Stimulated activated memory B cell treated with anti-CD40 and anti-IgM and Interleukin-4, amounts not matched to agents 10 μg/mL and 1 μg/mL and 100 μg/mL, for 72 hours (primary cell): Measurements from ENCODE around the gene SPPL2B.
"Not testable (repeated sequence)": the region's sequence is repeated elsewhere in the genome, so short reads cannot be mapped to it uniquely, and the experiment has no call there.

Experiments used
- ATAC-seq: fragments of 150-1000 bp; cut with Tn5 transposase; 2 replicates; pipeline ENCODE4 v1.10.0; 2021
- H3K27ac Mint-ChIP-seq: one replicate; pipeline ENCODE4 v1.8.0; 2022; ENCODE audit warnings: mild to moderate bottlenecking, mixed read lengths
- H3K27me3 Mint-ChIP-seq: one replicate; pipeline ENCODE4 v1.8.0; 2022; ENCODE audit warnings: mixed read lengths
- H3K36me3 Mint-ChIP-seq: one replicate; pipeline ENCODE4 v1.8.0; 2022; ENCODE audit warnings: mixed read lengths
- H3K4me1 Mint-ChIP-seq: one replicate; pipeline ENCODE4 v1.8.0; 2022; ENCODE audit warnings: mixed read lengths
- H3K4me3 Mint-ChIP-seq: one replicate; pipeline ENCODE4 v1.8.0; 2022; ENCODE audit warnings: mild to moderate bottlenecking, moderate library complexity, mixed read lengths
- H3K9me3 Mint-ChIP-seq: one replicate; pipeline ENCODE4 v1.8.0; 2022; ENCODE audit warnings: mixed read lengths

Gene SPPL2B

GRCh38 chr19:2345794-2346663 is 17.5 kb downstream of the SPPL2B start:
- H3K4me1 Mint-ChIP-seq = no peaks in the 10 kb centered on the region
- H3K9me3 Mint-ChIP-seq = no peaks in the 10 kb centered on the region
- H3K36me3 Mint-ChIP-seq = peaks cover 13% of the 10 kb centered on the region
- H3K27me3 Mint-ChIP-seq = no peaks in the 10 kb centered on the region
- H3K27ac Mint-ChIP-seq = no peak overlapping the region
- ATAC-seq = no peak
- H3K4me3 Mint-ChIP-seq = no peak overlapping the region

- not testable (repeated sequence) for H3K27ac Mint-ChIP-seq, H3K27me3 Mint-ChIP-seq, ATAC-seq, H3K4me3 Mint-ChIP-seq, H3K9me3 Mint-ChIP-seq, H3K4me1 Mint-ChIP-seq
- peaks cover 22% of the 10 kb centered on the region for H3K36me3 Mint-ChIP-seq
Measured at GRCh38 chr19:2349818-2350217, 21.3 kb downstream of the SPPL2B start.

GRCh38 chr19:2350656-2351055 is 22.2 kb downstream of the SPPL2B start:
- H3K36me3 Mint-ChIP-seq = peaks cover 15% of the 10 kb centered on the region
- ATAC-seq = no peak
- no peaks in the 10 kb centered on the region for H3K4me1 Mint-ChIP-seq
- no peak overlapping the region for H3K4me3 Mint-ChIP-seq
- H3K27me3 Mint-ChIP-seq = no peaks in the 10 kb centered on the region
- H3K9me3 Mint-ChIP-seq = no peaks in the 10 kb centered on the region
- H3K27ac Mint-ChIP-seq = no peak overlapping the region

- Mint-ChIP-seq H3K4me1 (no peaks in the 10 kb centered on the region), H3K36me3 (peaks cover 10% of the 10 kb centered on the region), H3K4me3 (no peak overlapping the region), H3K27ac (no peak overlapping the region), H3K9me3 (no peaks in the 10 kb centered on the region), H3K27me3 (no peaks in the 10 kb centered on the region)
- peak; percentile 68 for ATAC-seq
Measured at GRCh38 chr19:2351591-2351990, 23.1 kb downstream of the SPPL2B start.

- H3K4me1 Mint-ChIP-seq = no peaks in the 10 kb centered on the region
- H3K27ac Mint-ChIP-seq = no peak overlapping the region
- H3K4me3 Mint-ChIP-seq = no peak overlapping the region
- no peaks in the 10 kb centered on the region for H3K27me3 Mint-ChIP-seq
- H3K9me3 Mint-ChIP-seq = peaks cover 4% of the 10 kb centered on the region
- ATAC-seq = peak; percentile 40
- H3K36me3 Mint-ChIP-seq = peaks cover 15% of the 10 kb centered on the region
Measured at GRCh38 chr19:2352121-2352520, 23.6 kb downstream of the SPPL2B start.

GRCh38 chr19:2353159-2353886 is 24.8 kb downstream of the SPPL2B start:
- no peaks in the 10 kb centered on the region for H3K27me3 Mint-ChIP-seq
- no peaks in the 10 kb centered on the region for H3K4me1 Mint-ChIP-seq
- no peak overlapping the region for H3K27ac Mint-ChIP-seq
- peak; percentile 24 for ATAC-seq
- peaks cover 18% of the 10 kb centered on the region for H3K36me3 Mint-ChIP-seq
- no peak overlapping the region for H3K4me3 Mint-ChIP-seq
- peaks cover 11% of the 10 kb centered on the region for H3K9me3 Mint-ChIP-seq

- Mint-ChIP-seq H3K4me3 (no peak overlapping the region), H3K4me1 (no peaks in the 10 kb centered on the region), H3K9me3 (peaks cover 11% of the 10 kb centered on the region), H3K27ac (no peak overlapping the region), H3K36me3 (peaks cover 18% of the 10 kb centered on the region), H3K27me3 (no peaks in the 10 kb centered on the region)
- no peak for ATAC-seq
Measured at GRCh38 chr19:2353887-2354592, 25.6 kb downstream of the SPPL2B start.

- no peak for ATAC-seq
- H3K9me3 Mint-ChIP-seq = peaks cover 11% of the 10 kb centered on the region
- no peak overlapping the region for H3K4me3 Mint-ChIP-seq
- peaks cover 18% of the 10 kb centered on the region for H3K36me3 Mint-ChIP-seq
- H3K27me3 Mint-ChIP-seq = no peaks in the 10 kb centered on the region
- H3K4me1 Mint-ChIP-seq = no peaks in the 10 kb centered on the region
- no peak overlapping the region for H3K27ac Mint-ChIP-seq
Measured at GRCh38 chr19:2354670-2355069, 26.2 kb downstream of the SPPL2B start.

GRCh38 chr19:2355168-2356035 is 26.9 kb downstream of the SPPL2B start:
- Mint-ChIP-seq H3K9me3 (peaks cover 11% of the 10 kb centered on the region), H3K36me3 (peaks cover 18% of the 10 kb centered on the region), H3K27me3 (peaks cover 4% of the 10 kb centered on the region), H3K4me1 (peaks cover 3% of the 10 kb centered on the region), H3K27ac (no peak overlapping the region), H3K4me3 (no peak overlapping the region)
- no peak for ATAC-seq

GRCh38 chr19:2356036-2356646 is 27.7 kb downstream of the SPPL2B start:
- Mint-ChIP-seq H3K27ac (no peak overlapping the region), H3K4me3 (no peak overlapping the region), H3K9me3 (peaks cover 11% of the 10 kb centered on the region), H3K4me1 (peaks cover 6% of the 10 kb centered on the region), H3K27me3 (peaks cover 9% of the 10 kb centered on the region), H3K36me3 (peaks cover 16% of the 10 kb centered on the region)
- no peak for ATAC-seq

- Mint-ChIP-seq H3K27me3 (peaks cover 9% of the 10 kb centered on the region), H3K4me1 (peaks cover 6% of the 10 kb centered on the region), H3K9me3 (peaks cover 11% of the 10 kb centered on the region), H3K4me3 (no peak overlapping the region), H3K27ac (no peak overlapping the region), H3K36me3 (peaks cover 12% of the 10 kb centered on the region)
- ATAC-seq = no peak
Measured at GRCh38 chr19:2357279-2358206, 29.1 kb downstream of the SPPL2B start.

GRCh38 chr19:2358548-2359173 is 30.2 kb downstream of the SPPL2B start:
- no peak for ATAC-seq
- Mint-ChIP-seq H3K4me3 (no peak overlapping the region), H3K27ac (no peak overlapping the region), H3K27me3 (peaks cover 9% of the 10 kb centered on the region), H3K4me1 (peaks cover 6% of the 10 kb centered on the region), H3K9me3 (peaks cover 11% of the 10 kb centered on the region), H3K36me3 (peaks cover 8% of the 10 kb centered on the region)

- Mint-ChIP-seq H3K27ac (no peak within 1 kb of the TSS), H3K36me3 (peaks cover 8% of the 10 kb centered on the region), H3K4me3 (no peak within 1 kb of the TSS), H3K9me3 (peaks cover 11% of the 10 kb centered on the region), H3K4me1 (peaks cover 6% of the 10 kb centered on the region), H3K27me3 (peaks cover 14% of the 10 kb centered on the region)
- ATAC-seq = peak; percentile 49
Measured at GRCh38 chr19:2359992-2360685, 31.7 kb downstream of the SPPL2B start, which contains the start of gene TMPRSS9. Gene TMPRSS9 (plus strand): TSS chr19:2360265. CDS start chr19:2389786, 29,521 bp downstream.
